OCI-LY7 (cell line): ENCODE measurements around the gene CCL1. TPM values are rescaled to one million over a fixed set of nuclear protein-coding genes. Genes with fewer than 3 reads are reported as not detected.

ENCODE experiments used
- BruUV-seq: library from RNA; stranded (reverse); fragments of 400-500 nt; replicated peaks from 2 replicates; lab custom pipeline; 2021; lab: Mats Ljungman, UMichigan
- CTCF ChIA-PET: fragments of 300-600 bp; sonication (Branson Sonifier 250); formaldehyde crosslinking; loops from one replicate; lab custom pipeline; 2022; ENCODE audit warnings: antibody characterized with exemption; ENCODE audit not compliant: unreplicated experiment; lab: Charles Lee
- POLR2A ChIA-PET: fragments of 300-600 bp; sonication (Branson Sonifier 250); formaldehyde crosslinking; loops from one replicate; lab custom pipeline; 2022; ENCODE audit warnings: antibody characterized with exemption; lab: Charles Lee
- DNase-seq: peaks from one replicate; pipeline ENCODE4 v3.0.0-alpha.2; 2015; ENCODE audit warnings: low spot score
- H2AFZ ChIP-seq: fragments of 200-600 bp; sonication (generic), shearing (Covaris generic); 2 replicates; pipeline ENCODE4 v1.6.1; 2014; ENCODE audit warnings: mild to moderate bottlenecking, antibody characterized with exemption, low read length, moderate library complexity
- H3K27ac ChIP-seq: fragments of 200-600 bp; sonication (generic); 2 replicates; pipeline ENCODE4 v1.5.1; 2014; ENCODE audit warnings: mixed run types, low read depth, mild to moderate bottlenecking, moderate library complexity, low read length, inconsistent platforms; ENCODE audit not compliant: poor library complexity, severe bottlenecking
- H3K36me3 ChIP-seq: fragments of 200-600 bp; sonication (generic); 2 replicates; pipeline ENCODE4 v1.6.1; 2014; ENCODE audit warnings: mild to moderate bottlenecking, antibody characterized with exemption, low read length, moderate library complexity, mixed read lengths; ENCODE audit not compliant: insufficient read depth
- H3K4me1 ChIP-seq: fragments of 200-600 bp; sonication (generic); 2 replicates; pipeline ENCODE4 v1.5.1; 2014; ENCODE audit warnings: mild to moderate bottlenecking, low read length; ENCODE audit not compliant: insufficient read depth, poor library complexity, severe bottlenecking
- H3K4me2 ChIP-seq: fragments of 200-600 bp; sonication (generic); 2 replicates; pipeline ENCODE4 v1.6.1; 2014; ENCODE audit warnings: mild to moderate bottlenecking, low read length
- H3K4me3 ChIP-seq: fragments of 200-600 bp; sonication (generic); 2 replicates; pipeline ENCODE4 v1.5.1; 2014; ENCODE audit warnings: mild to moderate bottlenecking, low read depth, low read length; ENCODE audit not compliant: poor library complexity, severe bottlenecking
- H3K79me2 ChIP-seq: fragments of 200-600 bp; sonication (generic); 2 replicates; pipeline ENCODE4 v1.6.1; 2016; ENCODE audit warnings: low read depth, mild to moderate bottlenecking, low read length, moderate library complexity, mixed read lengths; ENCODE audit not compliant: insufficient read depth
- H3K9me2 ChIP-seq: fragments of 200-600 bp; sonication (generic); 2 replicates; pipeline ENCODE4 v1.6.1; 2016; ENCODE audit warnings: mild to moderate bottlenecking, low read length, mixed read lengths; ENCODE audit not compliant: insufficient read depth
- H3K9me3 ChIP-seq: fragments of 200-600 bp; sonication (generic); 2 replicates; pipeline ENCODE4 v1.6.1; 2014; ENCODE audit warnings: mild to moderate bottlenecking, mixed run types, low read length, mixed read lengths
- H4K20me1 ChIP-seq: fragments of 200-600 bp; sonication (generic); 2 replicates; pipeline ENCODE4 v1.6.1; 2014; ENCODE audit warnings: mild to moderate bottlenecking, antibody characterized with exemption, low read length, moderate library complexity, mixed read lengths; ENCODE audit not compliant: insufficient read depth
- EZH2phosphoT487 ChIP-seq: fragments of 200-600 bp; sonication (generic); IDR thresholded peaks from 2 replicates; pipeline ENCODE4 v1.6.1; 2018; ENCODE audit warnings: low read depth, borderline replicate concordance, mild to moderate bottlenecking, mixed run types, antibody characterized with exemption, low read length, moderate library complexity, mixed read lengths
- intact Hi-C: fragments of 100-400 bp; cut with micrococcal nuclease; formaldehyde crosslinking; loops from one replicate; pipeline ENCODE4 v1.10.0; 2022; ENCODE audit not compliant: unreplicated experiment
- total RNA-seq, 2 experiments: library from RNA; depleted of rRNA in 1 of 2; stranded (reverse); fragments of >200 nt in 1 of 2; shearing (Covaris generic) in 1 of 2; gene quantifications; 2 replicates each; pipeline ENCODE4 v1.2.3, GENCODE V29; 2014 to 2022
- TF ChIP-seq, protein P1 (sequence below): fragments of 200-600 bp; sonication (generic); conservative IDR thresholded peaks from 2 replicates; pipeline ENCODE4 v1.5.1; 2014; ENCODE audit warnings: mild to moderate bottlenecking, antibody characterized with exemption, low read length, moderate library complexity, mixed read lengths

The CCL1 gene
- total RNA-seq, 2 experiments from 2014 or later = not detected

DNA sequence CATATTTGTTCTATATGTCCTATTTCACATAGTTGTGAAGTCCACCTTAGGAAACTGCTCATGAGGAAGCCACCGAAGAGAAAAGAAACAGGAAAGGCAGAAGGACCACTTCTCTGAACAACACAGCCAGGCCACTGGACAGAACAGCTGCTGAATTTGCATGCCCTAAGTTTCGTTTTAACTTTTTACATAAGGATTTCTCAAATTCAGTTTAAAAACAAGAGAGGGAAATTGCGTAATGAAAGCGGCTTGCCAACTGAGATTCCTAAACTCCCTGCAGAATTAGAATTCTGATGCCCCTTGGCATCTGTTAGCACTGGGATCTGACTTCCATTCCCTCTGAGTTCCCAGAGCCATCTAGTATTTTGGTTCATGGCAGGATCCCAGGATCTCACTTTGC is 48.8 kb downstream of the CCL1 start:
- no peak overlapping the region for H3K27ac ChIP-seq
- CTCF ChIA-PET = no interaction called here
- H3K4me3 ChIP-seq = no peak overlapping the region
- H3K36me3 ChIP-seq = no peaks in the 10 kb centered on the region
- peak; percentile 1 for DNase-seq
- no peak for TF ChIP-seq EZH2phosphoT487
- TF ChIP-seq, protein P1, sequence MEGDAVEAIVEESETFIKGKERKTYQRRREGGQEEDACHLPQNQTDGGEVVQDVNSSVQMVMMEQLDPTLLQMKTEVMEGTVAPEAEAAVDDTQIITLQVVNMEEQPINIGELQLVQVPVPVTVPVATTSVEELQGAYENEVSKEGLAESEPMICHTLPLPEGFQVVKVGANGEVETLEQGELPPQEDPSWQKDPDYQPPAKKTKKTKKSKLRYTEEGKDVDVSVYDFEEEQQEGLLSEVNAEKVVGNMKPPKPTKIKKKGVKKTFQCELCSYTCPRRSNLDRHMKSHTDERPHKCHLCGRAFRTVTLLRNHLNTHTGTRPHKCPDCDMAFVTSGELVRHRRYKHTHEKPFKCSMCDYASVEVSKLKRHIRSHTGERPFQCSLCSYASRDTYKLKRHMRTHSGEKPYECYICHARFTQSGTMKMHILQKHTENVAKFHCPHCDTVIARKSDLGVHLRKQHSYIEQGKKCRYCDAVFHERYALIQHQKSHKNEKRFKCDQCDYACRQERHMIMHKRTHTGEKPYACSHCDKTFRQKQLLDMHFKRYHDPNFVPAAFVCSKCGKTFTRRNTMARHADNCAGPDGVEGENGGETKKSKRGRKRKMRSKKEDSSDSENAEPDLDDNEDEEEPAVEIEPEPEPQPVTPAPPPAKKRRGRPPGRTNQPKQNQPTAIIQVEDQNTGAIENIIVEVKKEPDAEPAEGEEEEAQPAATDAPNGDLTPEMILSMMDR = no peak
- no peaks in the 10 kb centered on the region for H4K20me1 ChIP-seq
- no TSS peak for BruUV-seq
- no peaks in the 10 kb centered on the region for H3K9me2 ChIP-seq
- H3K4me2 ChIP-seq = no peak overlapping the region
- intact Hi-C loops = no loop called here
- H2AFZ ChIP-seq = no peak overlapping the region
- H3K9me3 ChIP-seq = no peaks in the 10 kb centered on the region
- POLR2A ChIA-PET = no interaction called here
- H3K4me1 ChIP-seq = no peaks in the 10 kb centered on the region
- H3K79me2 ChIP-seq = no peaks in the 10 kb centered on the region

GRCh38 chr17:34313164-34313563 is 49.9 kb downstream of the CCL1 start:
- TF ChIP-seq, protein P1 = no peak
- TF ChIP-seq EZH2phosphoT487 = no peak
- CTCF ChIA-PET = no interaction called here
- H3K36me3 ChIP-seq = no peaks in the 10 kb centered on the region
- no peak overlapping the region for H2AFZ ChIP-seq
- H3K4me3 ChIP-seq = no peak overlapping the region
- no peaks in the 10 kb centered on the region for H4K20me1 ChIP-seq
- no peaks in the 10 kb centered on the region for H3K4me1 ChIP-seq
- BruUV-seq = no TSS peak
- DNase-seq = no peak
- intact Hi-C loops = no loop called here
- no peak overlapping the region for H3K27ac ChIP-seq
- H3K4me2 ChIP-seq = no peak overlapping the region
- no peaks in the 10 kb centered on the region for H3K9me3 ChIP-seq
- POLR2A ChIA-PET = no interaction called here
- H3K79me2 ChIP-seq = no peaks in the 10 kb centered on the region
- no peaks in the 10 kb centered on the region for H3K9me2 ChIP-seq

DNA sequence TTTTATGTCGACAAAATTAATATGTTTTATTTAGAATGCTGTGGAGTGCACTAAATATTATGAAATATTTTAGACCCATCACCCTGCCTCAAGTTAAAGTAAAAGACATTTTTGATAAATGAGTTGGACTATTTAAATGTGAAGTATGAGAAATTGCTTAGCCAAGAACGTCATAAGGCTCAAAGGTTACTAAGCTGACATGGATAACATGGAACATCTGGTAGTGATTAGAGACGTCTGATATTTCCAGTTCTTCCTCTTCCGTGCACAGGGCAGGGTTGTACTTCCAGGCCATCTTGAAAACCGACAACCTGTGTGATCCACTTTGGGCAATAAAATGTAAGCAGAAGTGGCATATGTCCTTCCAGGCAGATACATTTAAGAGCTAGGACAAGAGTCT is 51.0 kb downstream of the CCL1 start:
- Histone ChIP-seq H3K36me3 (no peaks in the 10 kb centered on the region), H4K20me1 (no peaks in the 10 kb centered on the region), H3K4me2 (no peak overlapping the region), H2AFZ (no peak overlapping the region), H3K79me2 (no peaks in the 10 kb centered on the region), H3K27ac (no peak overlapping the region), H3K4me1 (no peaks in the 10 kb centered on the region), H3K4me3 (no peak overlapping the region), H3K9me2 (no peaks in the 10 kb centered on the region), H3K9me3 (no peaks in the 10 kb centered on the region)
- CTCF ChIA-PET = no interaction called here
- DNase-seq = no peak
- intact Hi-C loops = no loop called here
- POLR2A ChIA-PET = no interaction called here
- TF ChIP-seq, protein P1 = no peak
- no peak for TF ChIP-seq EZH2phosphoT487
- BruUV-seq = no TSS peak
